Left kidney (tissue), 2 donors: ENCODE data around the gene TMEM253. TPM values are rescaled to one million over a fixed set of nuclear protein-coding genes. Genes with fewer than 3 reads are reported as not detected.
A peak's percentile ranks its signal among the peaks of the same experiment; 100 is the strongest.

ENCODE experiments used
- DNase-seq: peaks from one replicate; pipeline ENCODE4 v3.0.0-alpha.2; 2013
- polyA plus RNA-seq: library from polyadenylated mRNA; unstranded; fragments of 120-200 nt; gene quantifications from one replicate; pipeline ENCODE4 v1.2.1, GENCODE V29; 2013; ENCODE audit not compliant: insufficient read length

Gene TMEM253
- polyA plus RNA-seq, 1 donor, result 1.3 TPM

GRCh38 chr14:21070610-21071224 lies 30.1 kb upstream of the TMEM253 start:
- peak; percentile 61 for DNase-seq

GRCh38 chr14:21071225-21072030 lies 29.4 kb upstream of the TMEM253 start:
- peak; percentile 89 for DNase-seq

GRCh38 chr14:21072031-21072473 lies 28.8 kb upstream of the TMEM253 start:
- no peak for DNase-seq

- DNase-seq, result no peak
Observed at GRCh38 chr14:21072781-21073339, 28.0 kb upstream of the TMEM253 start.

GRCh38 chr14:21073921-21074320 lies 26.9 kb upstream of the TMEM253 start:
- no peak for DNase-seq

GRCh38 chr14:21074398-21075272 lies 26.2 kb upstream of the TMEM253 start:
- DNase-seq, result no peak

- DNase-seq, result no peak
Observed at GRCh38 chr14:21075719-21076437, 25.0 kb upstream of the TMEM253 start.

- DNase-seq, result no peak
Observed at GRCh38 chr14:21077672-21078071, 23.2 kb upstream of the TMEM253 start.

- DNase-seq, result no peak
Observed at GRCh38 chr14:21078287-21078686, 22.6 kb upstream of the TMEM253 start.

- no peak for DNase-seq
Observed at GRCh38 chr14:21078726-21079125, 22.1 kb upstream of the TMEM253 start.

GRCh38 chr14:21081521-21082142 lies 19.2 kb upstream of the TMEM253 start:
- no peak for DNase-seq

GRCh38 chr14:21083565-21084325 lies 17.1 kb upstream of the TMEM253 start:
- DNase-seq, result no peak

GRCh38 chr14:21084396-21084795 lies 16.5 kb upstream of the TMEM253 start:
- no peak for DNase-seq

- no peak for DNase-seq
Observed at GRCh38 chr14:21084998-21085853, 15.6 kb upstream of the TMEM253 start.

GRCh38 chr14:21086908-21087293 lies 14.0 kb upstream of the TMEM253 start:
- DNase-seq, result no peak

- DNase-seq, result no peak
Observed at GRCh38 chr14:21087294-21088091, 13.4 kb upstream of the TMEM253 start.

GRCh38 chr14:21088687-21089086 lies 12.2 kb upstream of the TMEM253 start:
- DNase-seq, result no peak

GRCh38 chr14:21089271-21089670 lies 11.6 kb upstream of the TMEM253 start:
- DNase-seq, result no peak

- DNase-seq, result no peak
Observed at GRCh38 chr14:21089877-21090193, 11.0 kb upstream of the TMEM253 start.
